SK-N-SH (cell line): Measurements from ENCODE around the gene RAD1. TPM values are rescaled to one million over a fixed set of nuclear protein-coding genes. Genes with fewer than 3 reads are reported as not detected.

Experiments used
- CTCF ChIA-PET: fragments of 300-600, 350-600 bp; formaldehyde crosslinking; extraction: SDS; loops from one replicate; lab custom pipeline; 2021; lab: Yijun Ruan, JAX
- POLR2A ChIA-PET: fragments of 350-600 bp; sonication (Branson Sonifier 250); formaldehyde crosslinking; extraction: SDS; loops from one replicate; lab custom pipeline; 2020; ENCODE audit warnings: antibody characterized with exemption, inconsistent platforms; lab: Yijun Ruan, JAX
- DNase-seq: peaks from one replicate; pipeline ENCODE4 v3.0.0; 2012
- H2AFZ ChIP-seq: fragments of 200-600 bp; sonication (generic); 2 replicates; pipeline ENCODE4 v1.8.1; 2016; ENCODE audit warnings: antibody characterized with exemption, mild to moderate bottlenecking, low read depth
- H3F3A ChIP-seq: fragments of 200-600 bp; sonication (generic); replicated peaks from 2 replicates; pipeline ENCODE3; 2016; ENCODE audit warnings: antibody characterized with exemption, mild to moderate bottlenecking; ENCODE audit not compliant: insufficient read depth
- H3K27ac ChIP-seq, 2 experiments: fragments of 200-500 bp in 1 of 2; fragments of 200-600 bp in 1 of 2; sonication (Bioruptor generic) in 1 of 2; sonication (generic), shearing (Covaris generic) in 1 of 2; 2 replicates each; pipeline versions ENCODE4 v1.5.1 to v1.6.1; 2014 to 2016; ENCODE audit warnings: low read depth in 2 of 2, inconsistent platforms in 1 of 2, low read length in 1 of 2, mild to moderate bottlenecking in 1 of 2, mixed read lengths in 1 of 2
- H3K27me3 ChIP-seq: fragments of 200-600 bp; sonication (generic), shearing (Covaris generic); 2 replicates; pipeline ENCODE4 v1.6.1; 2016; ENCODE audit warnings: mixed run types; ENCODE audit not compliant: insufficient read depth
- H3K36me3 ChIP-seq, 2 experiments: fragments of 200-500 bp in 1 of 2; fragments of 200-600 bp in 1 of 2; sonication (Bioruptor generic) in 1 of 2; sonication (generic) in 1 of 2; replicated peaks in 1 of 2; 2 replicates each; pipeline versions ENCODE3 to v1.5.1; 2014 to 2016; ENCODE audit warnings: low read length in 1 of 2, mild to moderate bottlenecking in 1 of 2; ENCODE audit not compliant: insufficient read depth in 2 of 2, control insufficient read depth in 1 of 2
- H3K4me1 ChIP-seq, 2 experiments: fragments of 200-500 bp in 1 of 2; fragments of 200-600 bp in 1 of 2; sonication (Bioruptor generic) in 1 of 2; sonication (generic), shearing (Covaris generic) in 1 of 2; 2 replicates each; pipeline versions ENCODE4 v1.5.1 to v1.6.1; 2014 to 2016; ENCODE audit warnings: low read depth in 1 of 2, low read length in 1 of 2, mixed run types in 1 of 2; ENCODE audit not compliant: insufficient read depth in 2 of 2, control insufficient read depth in 1 of 2
- H3K4me2 ChIP-seq: fragments of 200-600 bp; sonication (generic), shearing (Covaris generic); 2 replicates; pipeline ENCODE4 v1.6.1; 2017; ENCODE audit warnings: mixed run types
- H3K4me3 ChIP-seq, 2 experiments: fragments of 200-500 bp in 1 of 2; fragments of 200-600 bp in 1 of 2; sonication (Bioruptor generic) in 1 of 2; sonication (generic), shearing (Covaris generic) in 1 of 2; 2 replicates each; pipeline versions ENCODE4 v1.5.1 to v1.8.1; 2014 to 2016; ENCODE audit warnings: low read depth in 2 of 2, inconsistent platforms in 1 of 2, low read length in 1 of 2, mild to moderate bottlenecking in 1 of 2, mixed read lengths in 1 of 2, moderate library complexity in 1 of 2
- H3K79me2 ChIP-seq: fragments of 200-600 bp; sonication (generic); 2 replicates; pipeline ENCODE4 v1.8.1; 2017; ENCODE audit warnings: mild to moderate bottlenecking; ENCODE audit not compliant: insufficient read depth
- H3K9ac ChIP-seq: fragments of 200-600 bp; sonication (generic); 2 replicates; pipeline ENCODE4 v1.6.1; 2017; ENCODE audit warnings: mixed run types
- H3K9me2 ChIP-seq: fragments of 200-600 bp; sonication (generic); 2 replicates; pipeline ENCODE4 v1.6.1; 2017; ENCODE audit warnings: mixed run types
- H3K9me3 ChIP-seq: fragments of 200-600 bp; sonication (generic); 2 replicates; pipeline ENCODE4 v1.6.1; 2017; ENCODE audit warnings: mixed run types, mild to moderate bottlenecking, moderate library complexity
- H4K20me1 ChIP-seq: fragments of 200-600 bp; sonication (generic); 2 replicates; pipeline ENCODE4 v1.6.1; 2017; ENCODE audit warnings: mild to moderate bottlenecking, mixed run types; ENCODE audit not compliant: insufficient read depth
- CHD2 ChIP-seq: fragments of 150-350 bp; IDR thresholded peaks from 2 replicates; pipeline ENCODE4 v1.6.1; 2018; ENCODE audit warnings: low read length; ENCODE audit not compliant: partially characterized antibody
- EP300 ChIP-seq, 2 experiments: IDR thresholded peaks; 2 replicates each; pipeline versions ENCODE4 v1.4.0 to v1.6.1; 2012; ENCODE audit warnings: borderline replicate concordance in 1 of 2, low read depth in 1 of 2, low read length in 1 of 2
- EZH2phosphoT487 ChIP-seq: fragments of 200-600 bp; sonication (generic); IDR thresholded peaks from 2 replicates; pipeline ENCODE4 v1.6.1; 2017; ENCODE audit warnings: low read depth, mixed run types, mild to moderate bottlenecking, antibody characterized with exemption, moderate library complexity, borderline replicate concordance
- FOSL2 ChIP-seq: IDR thresholded peaks from 2 replicates; pipeline ENCODE4 v1.4.0; 2012; ENCODE audit warnings: low read depth, mild to moderate bottlenecking, moderate library complexity, borderline replicate concordance
- GABPA ChIP-seq: IDR thresholded peaks from 2 replicates; pipeline ENCODE4 v1.4.0; 2012; ENCODE audit warnings: low read depth, mild to moderate bottlenecking
- GATA2 ChIP-seq: sonication (generic); formaldehyde crosslinking; IDR thresholded peaks from 2 replicates; pipeline ENCODE4 v1.5.0; 2020; ENCODE audit warnings: mild to moderate bottlenecking, missing genetic modification reagents
- IRF3 ChIP-seq: fragments of 150-350 bp; IDR thresholded peaks from 2 replicates; pipeline ENCODE4 v1.6.1; 2016; ENCODE audit warnings: mild to moderate bottlenecking, low read depth, low read length
- JUND ChIP-seq: IDR thresholded peaks from 2 replicates; pipeline ENCODE4 v1.4.0; 2012
- MXI1 ChIP-seq: IDR thresholded peaks from 2 replicates; pipeline ENCODE4 v1.6.1; 2012; ENCODE audit warnings: mild to moderate bottlenecking, low read depth, low read length, improper control_type of control experiment
- PBX3 ChIP-seq: IDR thresholded peaks from 2 replicates; pipeline ENCODE4; 2012
- RAD21 ChIP-seq: IDR thresholded peaks from 2 replicates; pipeline ENCODE4 v1.6.1; 2012; ENCODE audit warnings: mild to moderate bottlenecking, low read length
- RXRA ChIP-seq: IDR thresholded peaks from 2 replicates; pipeline ENCODE4 v1.4.0; 2012; ENCODE audit warnings: low read depth, mild to moderate bottlenecking, borderline replicate concordance
- SMC3 ChIP-seq: IDR thresholded peaks from 2 replicates; pipeline ENCODE4 v1.6.1; 2012; ENCODE audit warnings: low read depth, low read length, improper control_type of control experiment
- TAF1 ChIP-seq: IDR thresholded peaks from 2 replicates; pipeline ENCODE4 v1.6.1; 2012; ENCODE audit warnings: low read depth, mild to moderate bottlenecking, low read length, moderate library complexity, borderline replicate concordance
- USF1 ChIP-seq: IDR thresholded peaks from 2 replicates; pipeline ENCODE4 v1.4.0; 2012; ENCODE audit warnings: low read depth, borderline replicate concordance
- USF2 ChIP-seq: fragments of 150-350 bp; IDR thresholded peaks from 2 replicates; pipeline ENCODE4 v1.6.1; 2017; ENCODE audit warnings: antibody characterized with exemption, low read length, low read depth, borderline replicate concordance
- YY1 ChIP-seq: IDR thresholded peaks from 2 replicates; pipeline ENCODE4 v1.4.0; 2012; ENCODE audit warnings: low read depth, mild to moderate bottlenecking
- WGBS: methylation state at CpG from one replicate; pipeline ENCODE4 v1.1.6; 2017; ENCODE audit warnings: low lambda C conversion rate; 5-methylcytosine and 5-hydroxymethylcytosine counted together
- polyA plus RNA-seq, 3 experiments: library from polyadenylated mRNA; depleted of rRNA; stranded (reverse); fragments of >200 nt; gene quantifications; 2 replicates each; pipeline ENCODE4 v1.2.3, GENCODE V29; 2012
- TF ChIP-seq, protein P1 (sequence below): fragments of 200-600 bp; sonication (generic); IDR thresholded peaks from 2 replicates; pipeline ENCODE4 v1.6.1; 2017; ENCODE audit warnings: antibody characterized with exemption, mild to moderate bottlenecking, moderate library complexity

RAD1 gene
- polyA plus RNA-seq, 1 of the 3 experiments (the other 2 are of a cell fraction): 21.2 TPM

DNA sequence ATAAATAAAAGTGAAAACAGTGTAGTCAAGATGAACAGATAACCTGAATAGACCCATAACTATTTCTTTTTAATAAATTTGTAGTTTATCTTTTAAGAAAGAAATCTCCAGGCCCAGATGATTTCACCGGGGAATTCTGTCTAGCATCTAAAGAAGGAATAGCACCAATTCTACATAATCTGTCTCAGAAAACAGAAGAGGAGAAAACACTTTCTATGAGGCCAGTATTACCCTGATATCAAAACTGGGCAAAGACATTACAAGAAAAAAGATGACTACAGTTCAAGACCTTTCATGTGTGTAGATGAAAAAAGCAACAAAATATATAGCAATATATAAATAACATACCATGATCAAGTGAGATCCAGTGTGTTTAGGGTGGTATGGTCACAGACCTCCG, 44.9 kb downstream of the RAD1 start:
- POLR2A ChIA-PET: no interaction called here
- peaks cover 0 to 3% of the 10 kb centered on the region in 2 experiments; a peak in 1 of 4 replicates for H3K4me1 ChIP-seq

GRCh38 chr5:34869256-34869655, 46.0 kb downstream of the RAD1 start:
- Histone ChIP-seq H2AFZ (no peak overlapping the region), H3F3A (no peaks in the 10 kb centered on the region), H3K9me3 (no peaks in the 10 kb centered on the region), H3K4me1 (peaks cover 0 to 3% of the 10 kb centered on the region in 2 experiments; a peak in 1 of 4 replicates), H3K79me2 (no peaks in the 10 kb centered on the region), H3K27ac (no peak overlapping the region), H3K4me2 (no peak overlapping the region), H3K27me3 (no peaks in the 10 kb centered on the region), H4K20me1 (no peaks in the 10 kb centered on the region), H3K9ac (no peak overlapping the region), H3K9me2 (no peaks in the 10 kb centered on the region), H3K4me3 (no peak overlapping the region), H3K36me3 (no peaks in the 10 kb centered on the region)
- no peak for DNase-seq
- CTCF ChIA-PET: interaction anchor here (1.1 kb wide), 1 partner anchor 21 kb away, joined by 4 read pairs; no protein-coding TSS in a partner anchor
- TF ChIP-seq EZH2phosphoT487 (no peak), YY1 (no peak), SMC3 (no peak), PBX3 (no peak), TAF1 (no peak), USF1 (no peak), IRF3 (no peak), USF2 (no peak), MXI1 (no peak), GABPA (no peak), CHD2 (no peak)
- POLR2A ChIA-PET: no interaction called here
- 78% methylated on average over 1 of the region's 1 CpG for WGBS

More for the DNA sequence above, 44.9 kb downstream of the RAD1 start:
- Histone ChIP-seq H3K4me2 (no peak overlapping the region), H2AFZ (no peak overlapping the region), H3K79me2 (no peaks in the 10 kb centered on the region), H3K27ac (no peak overlapping the region), H3K4me3 (no peak overlapping the region), H3F3A (no peaks in the 10 kb centered on the region), H4K20me1 (no peaks in the 10 kb centered on the region), H3K9me3 (no peaks in the 10 kb centered on the region), H3K9ac (no peak overlapping the region), H3K27me3 (no peaks in the 10 kb centered on the region), H3K36me3 (no peaks in the 10 kb centered on the region), H3K9me2 (no peaks in the 10 kb centered on the region)
- TF ChIP-seq USF1: no peak
- TF ChIP-seq EP300 (IDR thresholded peaks at IDR 0.05; ENCODE audit: borderline replicate concordance in 1 of 2, low read depth in 1 of 2, low read length in 1 of 2): no peak
- TF ChIP-seq GATA2: no peak
- no peak for TF ChIP-seq SMC3
- TF ChIP-seq RXRA: no peak
- no peak for TF ChIP-seq RAD21
- no peak for TF ChIP-seq FOSL2
- TF ChIP-seq, protein P1, sequence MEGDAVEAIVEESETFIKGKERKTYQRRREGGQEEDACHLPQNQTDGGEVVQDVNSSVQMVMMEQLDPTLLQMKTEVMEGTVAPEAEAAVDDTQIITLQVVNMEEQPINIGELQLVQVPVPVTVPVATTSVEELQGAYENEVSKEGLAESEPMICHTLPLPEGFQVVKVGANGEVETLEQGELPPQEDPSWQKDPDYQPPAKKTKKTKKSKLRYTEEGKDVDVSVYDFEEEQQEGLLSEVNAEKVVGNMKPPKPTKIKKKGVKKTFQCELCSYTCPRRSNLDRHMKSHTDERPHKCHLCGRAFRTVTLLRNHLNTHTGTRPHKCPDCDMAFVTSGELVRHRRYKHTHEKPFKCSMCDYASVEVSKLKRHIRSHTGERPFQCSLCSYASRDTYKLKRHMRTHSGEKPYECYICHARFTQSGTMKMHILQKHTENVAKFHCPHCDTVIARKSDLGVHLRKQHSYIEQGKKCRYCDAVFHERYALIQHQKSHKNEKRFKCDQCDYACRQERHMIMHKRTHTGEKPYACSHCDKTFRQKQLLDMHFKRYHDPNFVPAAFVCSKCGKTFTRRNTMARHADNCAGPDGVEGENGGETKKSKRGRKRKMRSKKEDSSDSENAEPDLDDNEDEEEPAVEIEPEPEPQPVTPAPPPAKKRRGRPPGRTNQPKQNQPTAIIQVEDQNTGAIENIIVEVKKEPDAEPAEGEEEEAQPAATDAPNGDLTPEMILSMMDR: no peak
- no peak for TF ChIP-seq JUND
- no peak for DNase-seq
- 76% methylated on average over 2 of the region's 2 CpGs for WGBS
- CTCF ChIA-PET: interaction anchor here (0.8 to 1.1 kb wide), 2 partner anchors 20 to 28 kb away, joined by 3 to 4 read pairs; no protein-coding TSS in a partner anchor
